Neural progenitor cell (in vitro differentiated cells): ENCODE measurements around the gene HSPA1A. TPM values are rescaled to one million over a fixed set of nuclear protein-coding genes. Genes with fewer than 3 reads are reported as not detected.

ENCODE experiments used
- DNase-seq: peaks from one replicate; pipeline ENCODE4 v3.0.0-alpha.2; 2016; ENCODE audit warnings: low spot score
- H2AFZ ChIP-seq: fragments of 200-600 bp; sonication (generic); replicated peaks from 2 replicates; pipeline ENCODE4 v1.6.1; 2016; ENCODE audit warnings: antibody characterized with exemption
- H3F3A ChIP-seq: fragments of 200-600 bp; sonication (generic); 2 replicates; pipeline ENCODE4 v1.6.1; 2016; ENCODE audit warnings: antibody characterized with exemption, low read depth
- H3K27ac ChIP-seq: fragments of 200-600 bp; sonication (generic); 2 replicates; pipeline ENCODE4 v1.5.1; 2016; ENCODE audit warnings: mild to moderate bottlenecking
- H3K27me3 ChIP-seq: fragments of 200-600 bp; sonication (generic); 2 replicates; pipeline ENCODE4 v1.6.1; 2016; ENCODE audit warnings: mild to moderate bottlenecking, moderate library complexity
- H3K36me3 ChIP-seq: fragments of 200-600 bp; sonication (generic); 2 replicates; pipeline ENCODE4 v1.5.1; 2016
- H3K4me1 ChIP-seq: fragments of 200-600 bp; sonication (generic); 2 replicates; pipeline ENCODE4 v1.6.1; 2016; ENCODE audit warnings: mixed run types
- H3K4me2 ChIP-seq: fragments of 200-600 bp; sonication (generic); 2 replicates; pipeline ENCODE4 v1.6.1; 2016
- H3K4me3 ChIP-seq: fragments of 200-600 bp; sonication (generic); 2 replicates; pipeline ENCODE4 v1.5.1; 2016
- H3K79me2 ChIP-seq: fragments of 200-600 bp; sonication (generic); 2 replicates; pipeline ENCODE4 v1.6.1; 2016; ENCODE audit warnings: low read depth
- H3K9ac ChIP-seq: fragments of 200-600 bp; sonication (generic); 2 replicates; pipeline ENCODE4 v1.6.1; 2016
- H3K9me3 ChIP-seq: fragments of 200-600 bp; sonication (generic); 2 replicates; pipeline ENCODE4 v1.5.1; 2016; ENCODE audit warnings: low read depth
- H4K20me1 ChIP-seq: fragments of 200-600 bp; sonication (generic); 2 replicates; pipeline ENCODE4 v1.6.1; 2016; ENCODE audit warnings: low read depth
- H3K27ac Mint-ChIP-seq: 3 replicates; pipeline ENCODE4 v1.8.0; 2021; ENCODE audit warnings: mixed read lengths
- H3K27me3 Mint-ChIP-seq: 2 replicates; pipeline ENCODE4 v1.8.0; 2022; ENCODE audit warnings: low read depth, mild to moderate bottlenecking, inconsistent platforms, moderate library complexity, mixed read lengths; ENCODE audit not compliant: insufficient read depth
- H3K36me3 Mint-ChIP-seq: 3 replicates; pipeline ENCODE4 v1.8.0; 2021; ENCODE audit warnings: mixed read lengths
- H3K4me1 Mint-ChIP-seq: 3 replicates; pipeline ENCODE4 v1.8.0; 2021; ENCODE audit warnings: mixed read lengths
- H3K4me3 Mint-ChIP-seq: 3 replicates; pipeline ENCODE4 v1.8.0; 2021; ENCODE audit warnings: mild to moderate bottlenecking, moderate library complexity, mixed read lengths
- H3K9me3 Mint-ChIP-seq: 3 replicates; pipeline ENCODE4 v1.8.0; 2020; ENCODE audit warnings: mixed read lengths
- CTCF ChIP-seq: fragments of 200-600 bp; sonication (generic); IDR thresholded peaks from 2 replicates; pipeline ENCODE4 v1.5.1; 2017; ENCODE audit warnings: antibody characterized with exemption, mild to moderate bottlenecking
- EZH2 ChIP-seq: fragments of 200-600 bp; sonication (generic); IDR thresholded peaks from 2 replicates; pipeline ENCODE4 v1.6.1; 2017; ENCODE audit warnings: antibody characterized with exemption, mild to moderate bottlenecking, moderate library complexity
- EZH2phosphoT487 ChIP-seq: fragments of 200-600 bp; sonication (generic); IDR thresholded peaks from 2 replicates; pipeline ENCODE4 v1.6.1; 2017; ENCODE audit warnings: antibody characterized with exemption
- total RNA-seq: library from RNA; depleted of rRNA; stranded (reverse); fragments of >200 nt; gene quantifications from 2 replicates; pipeline ENCODE4 v1.2.3, GENCODE V29; 2015; ENCODE audit warnings: low replicate concordance

The HSPA1A gene
- total RNA-seq, 1 donor from 2014 or later = 36.0 TPM

GRCh38 chr6:31780507-31781243 lies 34.7 kb upstream of the HSPA1A start:
- Mint-ChIP-seq H3K27me3 (peaks cover 2% of the 10 kb centered on the region), H3K9me3 (no peaks in the 10 kb centered on the region), H3K27ac (no peak overlapping the region), H3K4me3 (no peak overlapping the region), H3K36me3 (peaks cover 16% of the 10 kb centered on the region), H3K4me1 (peaks cover 4% of the 10 kb centered on the region)
- no peak overlapping the region for H3K4me2 ChIP-seq
- no peaks in the 10 kb centered on the region for H3F3A ChIP-seq
- H3K36me3 ChIP-seq = no peaks in the 10 kb centered on the region
- no peak overlapping the region for H3K27ac ChIP-seq
- TF ChIP-seq CTCF (no peak), EZH2phosphoT487 (no peak), EZH2 (no peak)
- no peak overlapping the region for H3K9ac ChIP-seq
- H3K27me3 ChIP-seq = no peaks in the 10 kb centered on the region
- H3K9me3 ChIP-seq = no peaks in the 10 kb centered on the region
- no peaks in the 10 kb centered on the region for H3K4me1 ChIP-seq
- no peak overlapping the region for H3K4me3 ChIP-seq
- H2AFZ ChIP-seq = no peak overlapping the region
- DNase-seq = no peak
- no peaks in the 10 kb centered on the region for H4K20me1 ChIP-seq
- no peaks in the 10 kb centered on the region for H3K79me2 ChIP-seq

GRCh38 chr6:31781244-31782125 lies 33.9 kb upstream of the HSPA1A start:
- H3K36me3 Mint-ChIP-seq = peaks cover 18% of the 10 kb centered on the region
- no peak for DNase-seq
- H3K79me2 ChIP-seq = no peaks in the 10 kb centered on the region
- H3K4me1 Mint-ChIP-seq = peaks cover under 1% of the 10 kb centered on the region
- H3K4me3 Mint-ChIP-seq = no peak overlapping the region
- H3K27ac ChIP-seq = no peak overlapping the region
- no peaks in the 10 kb centered on the region for H3K9me3 Mint-ChIP-seq
- no peak overlapping the region for H3K27ac Mint-ChIP-seq
- H3K4me2 ChIP-seq = no peak overlapping the region
- no peaks in the 10 kb centered on the region for H3K36me3 ChIP-seq
- H3K27me3 ChIP-seq = no peaks in the 10 kb centered on the region
- no peak overlapping the region for H3K4me3 ChIP-seq
- no peak for TF ChIP-seq EZH2
- TF ChIP-seq EZH2phosphoT487 = no peak
- no peak for TF ChIP-seq CTCF
- H3F3A ChIP-seq = no peaks in the 10 kb centered on the region
- no peaks in the 10 kb centered on the region for H3K4me1 ChIP-seq
- H2AFZ ChIP-seq = no peak overlapping the region
- H4K20me1 ChIP-seq = no peaks in the 10 kb centered on the region
- peaks cover 2% of the 10 kb centered on the region for H3K27me3 Mint-ChIP-seq
- H3K9ac ChIP-seq = no peak overlapping the region
- no peaks in the 10 kb centered on the region for H3K9me3 ChIP-seq

GRCh38 chr6:31782126-31782855 lies 33.1 kb upstream of the HSPA1A start:
- Histone ChIP-seq H3K4me1 (no peaks in the 10 kb centered on the region), H4K20me1 (no peaks in the 10 kb centered on the region), H2AFZ (no peak overlapping the region), H3K4me2 (no peak overlapping the region), H3K4me3 (no peak overlapping the region), H3F3A (no peaks in the 10 kb centered on the region), H3K79me2 (no peaks in the 10 kb centered on the region), H3K9ac (no peak overlapping the region), H3K27me3 (no peaks in the 10 kb centered on the region), H3K9me3 (no peaks in the 10 kb centered on the region), H3K27ac (no peak overlapping the region), H3K36me3 (no peaks in the 10 kb centered on the region)
- Mint-ChIP-seq H3K36me3 (peaks cover 18% of the 10 kb centered on the region), H3K27ac (no peak overlapping the region), H3K27me3 (peaks cover 2% of the 10 kb centered on the region), H3K4me1 (no peaks in the 10 kb centered on the region), H3K9me3 (no peaks in the 10 kb centered on the region), H3K4me3 (no peak overlapping the region)
- no peak for DNase-seq
- TF ChIP-seq CTCF (no peak), EZH2phosphoT487 (no peak), EZH2 (no peak)
